LNCAP (cell line): ENCODE results near the gene WNT3.

ENCODE experiments used
- CTCF ChIP-seq: fragments of 450-650 bp; IDR thresholded peaks from 2 replicates; pipeline ENCODE4 v1.5.1; 2017; ENCODE audit warnings: mild to moderate bottlenecking

Gene WNT3

GRCh38 chr17:46809110-46809571 is 9.4 kb downstream of the WNT3 start:
- no peak for TF ChIP-seq CTCF

GRCh38 chr17:46805771-46806170 is 12.7 kb downstream of the WNT3 start:
- TF ChIP-seq CTCF = no peak

- TF ChIP-seq CTCF = no peak
These were observed 14.9 kb downstream of the WNT3 start for GRCh38 chr17:46803544-46803943.

GRCh38 chr17:46802800-46803199 is 15.7 kb downstream of the WNT3 start:
- TF ChIP-seq CTCF = no peak

- TF ChIP-seq CTCF = no peak
These were observed 17.9 kb downstream of the WNT3 start for GRCh38 chr17:46800573-46800972.

GRCh38 chr17:46796956-46797530 is 21.4 kb downstream of the WNT3 start:
- no peak for TF ChIP-seq CTCF

- no peak for TF ChIP-seq CTCF
These were observed 22.0 kb downstream of the WNT3 start for GRCh38 chr17:46796524-46796923.

GRCh38 chr17:46796084-46796483 is 22.4 kb downstream of the WNT3 start:
- no peak for TF ChIP-seq CTCF
